BE2C (cell line): ENCODE results near the gene FABP1.

Experiments
- DNase-seq: peaks from one replicate; pipeline ENCODE4 v3.0.0-alpha.2; 2020
- H3K27me3 ChIP-seq: fragments of 250-450 bp; sonication (Bioruptor Pico); 2 replicates; pipeline ENCODE4 v1.5.1; 2020; ENCODE audit warnings: mild to moderate bottlenecking
- H3K36me3 ChIP-seq: fragments of 250-450 bp; sonication (Bioruptor Pico); 2 replicates; pipeline ENCODE4 v1.5.1; 2020; ENCODE audit warnings: mild to moderate bottlenecking
- H3K4me1 ChIP-seq: fragments of 250-450 bp; sonication (Bioruptor Pico); 2 replicates; pipeline ENCODE4 v1.5.1; 2020
- H3K4me3 ChIP-seq: 2 replicates; pipeline ENCODE4 v1.5.1; 2011; ENCODE audit warnings: low read depth, low read length
- H3K9me3 ChIP-seq: fragments of 250-450 bp; sonication (Bioruptor Pico); 2 replicates; pipeline ENCODE4 v1.5.1; 2020
- CTCF ChIP-seq: IDR thresholded peaks from 2 replicates; pipeline ENCODE4 v1.5.1; 2012; ENCODE audit warnings: mild to moderate bottlenecking, low read depth, low read length

Gene FABP1

GRCh38 chr2:88168386-88168785 is 40.5 kb upstream of the FABP1 start:
- TF ChIP-seq CTCF, result no peak
- no peak for DNase-seq
- H3K9me3 ChIP-seq, result no peaks in the 10 kb centered on the region
- H3K4me1 ChIP-seq, result no peaks in the 10 kb centered on the region
- no peak overlapping the region for H3K4me3 ChIP-seq
- H3K27me3 ChIP-seq, result no peaks in the 10 kb centered on the region
- H3K36me3 ChIP-seq, result no peaks in the 10 kb centered on the region

- no peak for TF ChIP-seq CTCF
- no peak for DNase-seq
- Histone ChIP-seq H3K36me3 (no peaks in the 10 kb centered on the region), H3K9me3 (no peaks in the 10 kb centered on the region), H3K4me3 (no peak overlapping the region), H3K27me3 (no peaks in the 10 kb centered on the region), H3K4me1 (no peaks in the 10 kb centered on the region)
Observed at GRCh38 chr2:88167740-88168139, 39.9 kb upstream of the FABP1 start.

GRCh38 chr2:88165332-88166003 is 37.6 kb upstream of the FABP1 start:
- Histone ChIP-seq H3K4me3 (no peak overlapping the region), H3K36me3 (no peaks in the 10 kb centered on the region), H3K9me3 (no peaks in the 10 kb centered on the region), H3K27me3 (no peaks in the 10 kb centered on the region), H3K4me1 (no peaks in the 10 kb centered on the region)
- TF ChIP-seq CTCF, result no peak
- DNase-seq, result no peak

GRCh38 chr2:88161446-88162244 is 33.8 kb upstream of the FABP1 start:
- Histone ChIP-seq H3K36me3 (no peaks in the 10 kb centered on the region), H3K4me1 (no peaks in the 10 kb centered on the region), H3K27me3 (no peaks in the 10 kb centered on the region), H3K4me3 (no peak overlapping the region), H3K9me3 (no peaks in the 10 kb centered on the region)
- no peak for DNase-seq
- TF ChIP-seq CTCF, result no peak

DNA sequence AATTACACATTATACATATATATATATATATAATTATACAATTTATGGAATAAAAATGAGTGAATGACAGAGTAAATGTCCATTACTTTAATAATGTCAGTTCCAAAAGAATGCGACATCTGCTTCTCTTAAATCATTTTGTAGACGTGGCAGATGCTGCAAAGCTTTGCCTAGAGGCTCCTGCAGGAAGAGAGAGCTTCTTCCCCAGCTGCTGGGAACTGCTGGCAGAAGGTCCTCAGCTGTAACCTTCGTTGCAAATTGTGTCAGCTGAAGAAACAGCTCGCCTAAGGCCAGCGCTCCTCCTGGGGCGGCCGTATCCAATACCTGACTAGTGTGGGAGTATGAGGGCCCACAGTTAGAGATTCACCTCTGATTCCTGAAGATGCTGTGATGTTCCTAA is 32.7 kb upstream of the FABP1 start:
- H3K4me1 ChIP-seq, result no peaks in the 10 kb centered on the region
- no peaks in the 10 kb centered on the region for H3K9me3 ChIP-seq
- H3K4me3 ChIP-seq, result no peak overlapping the region
- no peaks in the 10 kb centered on the region for H3K36me3 ChIP-seq
- TF ChIP-seq CTCF, result no peak
- H3K27me3 ChIP-seq, result no peaks in the 10 kb centered on the region
- DNase-seq, result no peak

- H3K27me3 ChIP-seq, result no peaks in the 10 kb centered on the region
- H3K9me3 ChIP-seq, result no peaks in the 10 kb centered on the region
- peak; percentile 26 for DNase-seq
- H3K4me1 ChIP-seq, result no peaks in the 10 kb centered on the region
- TF ChIP-seq CTCF, result peak; percentile 73
- H3K4me3 ChIP-seq, result no peak overlapping the region
- H3K36me3 ChIP-seq, result no peaks in the 10 kb centered on the region
Observed at GRCh38 chr2:88159955-88160415, 32.1 kb upstream of the FABP1 start.
